ENCODE measurements around the gene XIRP2. TPM values are rescaled to one million over a fixed set of nuclear protein-coding genes. Genes with fewer than 3 reads are reported as not detected.

Gene XIRP2
- total RNA-seq, 2 experiments from 2014 or later, result not detected

DNA sequence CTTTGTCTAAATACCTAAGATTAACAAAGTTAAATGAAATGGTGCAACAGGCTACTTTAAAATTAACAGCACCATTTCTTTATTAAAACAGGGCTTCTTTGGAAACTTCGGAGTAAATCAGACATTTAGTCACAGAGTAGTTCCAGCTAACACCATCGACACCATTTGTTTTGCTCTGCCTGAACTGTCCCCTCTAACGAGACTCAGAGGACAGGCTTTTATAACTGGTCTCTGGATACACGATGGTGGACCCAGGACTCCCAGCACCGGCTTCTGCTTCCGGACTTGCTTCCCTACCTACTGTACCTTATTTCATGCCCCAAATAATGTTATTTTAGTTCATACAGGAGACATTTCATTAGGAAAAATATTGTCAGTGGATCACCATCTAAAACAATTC, 252.1 kb downstream of the XIRP2 start:
- intact Hi-C loops (cut with micrococcal nuclease), result no loop called here
- DNase-seq, result no peak
- Mint-ChIP-seq H3K9me3 (no peaks in the 10 kb centered on the region), H3K36me3 (ENCODE audit: low read depth) (no peaks in the 10 kb centered on the region), H3K27ac (no peak overlapping the region), H3K27me3 (no peaks in the 10 kb centered on the region), H3K4me3 (no peak overlapping the region), H3K4me1 (ENCODE audit: low read depth) (peaks cover 6% of the 10 kb centered on the region)
- ATAC-seq, result no peak
- CTCF ChIA-PET, result no interaction called here
- TF ChIP-seq, protein P1, sequence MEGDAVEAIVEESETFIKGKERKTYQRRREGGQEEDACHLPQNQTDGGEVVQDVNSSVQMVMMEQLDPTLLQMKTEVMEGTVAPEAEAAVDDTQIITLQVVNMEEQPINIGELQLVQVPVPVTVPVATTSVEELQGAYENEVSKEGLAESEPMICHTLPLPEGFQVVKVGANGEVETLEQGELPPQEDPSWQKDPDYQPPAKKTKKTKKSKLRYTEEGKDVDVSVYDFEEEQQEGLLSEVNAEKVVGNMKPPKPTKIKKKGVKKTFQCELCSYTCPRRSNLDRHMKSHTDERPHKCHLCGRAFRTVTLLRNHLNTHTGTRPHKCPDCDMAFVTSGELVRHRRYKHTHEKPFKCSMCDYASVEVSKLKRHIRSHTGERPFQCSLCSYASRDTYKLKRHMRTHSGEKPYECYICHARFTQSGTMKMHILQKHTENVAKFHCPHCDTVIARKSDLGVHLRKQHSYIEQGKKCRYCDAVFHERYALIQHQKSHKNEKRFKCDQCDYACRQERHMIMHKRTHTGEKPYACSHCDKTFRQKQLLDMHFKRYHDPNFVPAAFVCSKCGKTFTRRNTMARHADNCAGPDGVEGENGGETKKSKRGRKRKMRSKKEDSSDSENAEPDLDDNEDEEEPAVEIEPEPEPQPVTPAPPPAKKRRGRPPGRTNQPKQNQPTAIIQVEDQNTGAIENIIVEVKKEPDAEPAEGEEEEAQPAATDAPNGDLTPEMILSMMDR (IDR thresholded peaks at IDR 0.05), result no peak
- POLR2A ChIA-PET, result no interaction called here

DNA sequence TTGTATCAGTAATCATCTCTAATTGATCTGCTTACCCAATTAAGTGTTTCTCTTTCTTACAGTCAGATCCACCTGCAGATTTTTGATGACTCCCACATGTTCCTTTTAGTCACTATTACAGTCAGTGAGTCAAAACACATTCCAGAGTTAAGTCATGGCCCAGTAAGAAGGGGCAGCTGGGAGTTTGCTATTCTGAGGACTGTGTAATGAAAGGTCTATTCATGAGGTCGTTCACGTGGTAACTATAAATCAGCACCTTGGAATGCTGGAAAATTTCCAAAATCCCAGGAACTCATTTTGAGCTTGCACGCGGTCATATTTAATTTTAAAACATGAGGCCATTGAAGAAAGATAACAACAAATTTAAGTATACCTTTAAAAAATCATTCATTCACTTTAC, 252.5 kb downstream of the XIRP2 start:
- no peak for ATAC-seq
- intact Hi-C loops (cut with micrococcal nuclease), result no loop called here
- H3K36me3 Mint-ChIP-seq (ENCODE audit: low read depth), result no peaks in the 10 kb centered on the region
- no peak overlapping the region for H3K27ac Mint-ChIP-seq
- TF ChIP-seq, protein P1 (IDR thresholded peaks at IDR 0.05), result no peak
- no peaks in the 10 kb centered on the region for H3K9me3 Mint-ChIP-seq
- no peak for DNase-seq
- H3K4me1 Mint-ChIP-seq (ENCODE audit: low read depth), result peaks cover 2% of the 10 kb centered on the region
- H3K27me3 Mint-ChIP-seq, result no peaks in the 10 kb centered on the region
- ChIA-PET POLR2A (no interaction called here), CTCF (no interaction called here)
- no peak overlapping the region for H3K4me3 Mint-ChIP-seq

DNA sequence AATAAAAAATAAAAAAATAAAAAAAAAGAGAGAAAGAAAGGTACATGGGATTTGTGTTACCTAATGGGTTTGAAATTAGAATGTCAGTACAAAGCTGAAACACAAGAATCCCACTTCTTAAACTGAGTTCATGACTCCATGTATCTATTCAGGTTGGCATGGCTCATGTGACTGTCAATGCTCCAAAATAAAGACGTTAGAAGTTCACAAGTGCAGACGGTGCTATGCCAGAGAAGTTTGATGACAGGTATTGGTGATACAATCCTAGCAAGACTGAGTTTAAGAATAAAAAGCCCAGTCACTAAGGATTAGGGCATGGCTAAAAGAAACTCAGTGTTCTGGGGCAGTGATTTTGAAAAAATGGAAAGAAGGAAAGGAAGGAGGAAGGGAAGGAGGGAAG, 254.3 kb downstream of the XIRP2 start:
- no peaks in the 10 kb centered on the region for H3K36me3 Mint-ChIP-seq (ENCODE audit: low read depth)
- no peak overlapping the region for H3K27ac Mint-ChIP-seq
- H3K4me3 Mint-ChIP-seq, result no peak overlapping the region
- ATAC-seq (no peak), DNase-seq (no peak)
- H3K4me1 Mint-ChIP-seq (ENCODE audit: low read depth), result no peaks in the 10 kb centered on the region
- H3K27me3 Mint-ChIP-seq, result no peaks in the 10 kb centered on the region
- TF ChIP-seq, protein P1 (IDR thresholded peaks at IDR 0.05), result no peak
- intact Hi-C loops (cut with micrococcal nuclease), result no loop called here
- POLR2A ChIA-PET, result interaction anchor here (0.7 kb wide), 1 partner anchor 421 kb away, joined by 3 read pairs; no protein-coding TSS in a partner anchor
- CTCF ChIA-PET, result no interaction called here
- H3K9me3 Mint-ChIP-seq, result no peaks in the 10 kb centered on the region

DNA sequence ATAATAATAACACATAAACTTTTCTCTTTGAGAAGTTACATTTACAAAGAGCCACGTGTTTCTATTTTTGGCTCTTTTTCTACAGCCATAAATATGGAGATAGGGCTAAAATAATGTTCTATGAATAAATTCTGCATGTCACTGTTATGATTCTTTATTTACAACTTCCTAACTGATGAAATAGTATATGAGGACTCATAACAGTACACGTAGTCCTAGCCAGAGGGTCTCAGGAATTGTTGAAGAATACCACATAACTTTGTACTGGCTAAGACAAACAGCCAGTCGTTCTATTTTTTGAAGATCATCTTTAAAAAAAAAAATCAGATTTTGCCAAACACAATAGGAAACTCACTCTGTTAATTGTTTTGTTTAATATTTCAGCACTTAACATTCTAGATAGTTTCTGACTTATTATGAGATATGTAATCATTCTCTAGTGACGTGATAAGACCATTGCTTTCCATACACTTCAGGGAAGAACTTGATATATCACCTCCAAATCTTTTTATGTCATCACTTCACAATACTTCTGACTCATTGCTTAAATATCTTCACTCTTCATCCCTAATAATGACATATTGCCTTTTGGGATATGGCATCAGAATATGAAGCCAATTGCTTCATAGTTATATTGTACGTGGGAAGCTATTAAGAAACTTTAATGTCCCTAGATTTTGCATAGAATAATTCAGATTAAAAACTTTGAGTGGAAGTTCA, 256.1 kb downstream of the XIRP2 start:
- no peaks in the 10 kb centered on the region for H3K4me1 Mint-ChIP-seq (ENCODE audit: low read depth)
- no peak overlapping the region for H3K27ac Mint-ChIP-seq
- H3K4me3 Mint-ChIP-seq, result no peak overlapping the region
- intact Hi-C loops (cut with micrococcal nuclease), result no loop called here
- TF ChIP-seq, protein P1 (IDR thresholded peaks at IDR 0.05), result no peak
- ATAC-seq (no peak), DNase-seq (no peak)
- no peaks in the 10 kb centered on the region for H3K9me3 Mint-ChIP-seq
- H3K27me3 Mint-ChIP-seq, result no peaks in the 10 kb centered on the region
- ChIA-PET POLR2A (no interaction called here), CTCF (no interaction called here)
- H3K36me3 Mint-ChIP-seq (ENCODE audit: low read depth), result no peaks in the 10 kb centered on the region

DNA sequence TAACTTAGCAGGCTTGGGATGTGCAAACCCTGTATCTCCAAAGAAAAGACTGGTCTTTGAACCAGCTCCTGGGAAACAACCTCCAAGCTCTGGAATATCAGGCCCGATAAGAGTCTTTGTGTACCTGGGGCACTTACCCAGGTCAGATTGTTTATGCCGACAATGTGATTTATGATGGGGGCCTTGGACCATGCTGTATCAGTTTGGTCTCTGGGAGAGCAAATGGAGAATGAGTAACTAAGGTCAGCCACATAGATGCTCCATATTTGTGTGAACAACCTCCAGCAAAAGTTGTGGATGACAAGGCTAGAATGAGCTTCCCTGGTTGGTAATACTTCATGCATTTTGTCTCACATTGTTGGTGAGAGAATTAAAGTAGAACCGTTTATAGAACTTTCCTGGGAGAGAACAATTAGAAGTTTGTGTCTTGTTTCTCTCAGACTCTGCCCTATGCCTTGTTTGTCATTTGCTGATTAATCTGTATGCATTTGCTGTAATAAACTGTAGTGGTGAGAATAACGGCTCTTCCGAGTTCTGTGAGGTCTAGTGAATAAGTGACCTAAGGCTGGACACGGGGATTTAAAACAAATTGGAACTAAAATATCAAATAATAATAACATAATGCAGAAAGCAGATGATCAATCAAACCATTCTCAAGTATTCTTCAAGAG, 259.1 kb downstream of the XIRP2 start:
- Mint-ChIP-seq H3K4me3 (no peak overlapping the region), H3K27ac (no peak overlapping the region), H3K9me3 (no peaks in the 10 kb centered on the region), H3K36me3 (ENCODE audit: low read depth) (no peaks in the 10 kb centered on the region), H3K4me1 (ENCODE audit: low read depth) (no peaks in the 10 kb centered on the region), H3K27me3 (no peaks in the 10 kb centered on the region)
- ChIA-PET POLR2A (no interaction called here), CTCF (no interaction called here)
- intact Hi-C loops (cut with micrococcal nuclease), result no loop called here
- no peak for DNase-seq
- no peak for ATAC-seq
- TF ChIP-seq, protein P1 (IDR thresholded peaks at IDR 0.05), result no peak

All from activated CD8-positive, alpha-beta T cell treated with anti-CD3 and anti-CD28 coated beads for 36 hours (primary cell).